ENCODE results near the gene GLDC.

- TF ChIP-seq CTCF (IDR thresholded peaks at IDR 0.05) (no peak), POLR2AphosphoS5 (IDR thresholded peaks at IDR 0.05) (peak in 1 of 2 donors; percentile 59)
These were observed 47.2 kb downstream of the GLDC start for GRCh38 chr9:6598249-6598725.

Data from upper lobe of left lung (tissue), 4 donors.